ENCODE measurements around the gene U2AF1L4.

U2AF1L4 gene

DNA sequence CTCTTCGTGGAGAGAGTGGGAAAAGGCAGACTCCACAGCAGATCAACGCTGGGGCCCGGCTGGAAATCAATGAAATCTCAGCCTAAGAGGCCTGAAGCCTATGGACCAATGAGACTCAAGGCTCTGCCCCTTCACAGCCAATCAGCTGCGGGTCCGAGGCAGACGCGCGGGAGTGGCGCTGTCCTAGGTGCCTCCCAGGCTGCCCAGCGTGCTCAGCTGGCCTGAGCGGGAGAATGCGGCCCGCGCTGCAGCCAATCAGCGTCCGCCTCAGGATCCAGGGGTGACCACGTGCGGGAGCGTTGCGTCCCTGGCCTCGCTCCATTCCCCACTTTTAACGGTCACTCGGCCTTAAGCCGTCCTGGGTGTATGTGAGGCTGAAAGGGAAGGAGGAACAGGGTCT, 41.0 kb downstream of the U2AF1L4 start, which contains the start of gene ZBTB32:
ZBTB32 (plus strand) TSS at position 341 of the 400 bp plus-strand sequence. CDS start 10,069 bp downstream, outside the sequence.
- no peak for DNase-seq

DNA sequence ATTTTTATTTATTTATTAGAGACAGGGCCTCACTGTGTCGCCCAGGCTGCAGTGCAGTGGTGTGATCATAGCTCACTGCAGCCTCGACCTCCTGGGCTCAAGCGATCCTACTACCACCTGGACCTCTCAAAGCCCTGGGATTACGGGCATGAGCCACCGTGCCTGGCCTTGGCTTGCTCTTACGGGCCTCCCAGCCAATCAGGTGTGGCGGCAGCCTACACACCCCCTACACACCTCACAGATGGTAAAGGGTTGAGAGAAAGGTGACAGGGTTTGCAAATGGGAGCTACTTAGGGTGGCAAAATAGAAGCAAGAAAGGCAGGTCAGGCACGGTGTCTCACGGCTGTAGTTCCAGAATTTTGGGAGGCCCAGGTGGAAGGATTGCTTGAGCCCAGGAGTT, 41.9 kb downstream of the U2AF1L4 start:
- DNase-seq: no peak

DNA sequence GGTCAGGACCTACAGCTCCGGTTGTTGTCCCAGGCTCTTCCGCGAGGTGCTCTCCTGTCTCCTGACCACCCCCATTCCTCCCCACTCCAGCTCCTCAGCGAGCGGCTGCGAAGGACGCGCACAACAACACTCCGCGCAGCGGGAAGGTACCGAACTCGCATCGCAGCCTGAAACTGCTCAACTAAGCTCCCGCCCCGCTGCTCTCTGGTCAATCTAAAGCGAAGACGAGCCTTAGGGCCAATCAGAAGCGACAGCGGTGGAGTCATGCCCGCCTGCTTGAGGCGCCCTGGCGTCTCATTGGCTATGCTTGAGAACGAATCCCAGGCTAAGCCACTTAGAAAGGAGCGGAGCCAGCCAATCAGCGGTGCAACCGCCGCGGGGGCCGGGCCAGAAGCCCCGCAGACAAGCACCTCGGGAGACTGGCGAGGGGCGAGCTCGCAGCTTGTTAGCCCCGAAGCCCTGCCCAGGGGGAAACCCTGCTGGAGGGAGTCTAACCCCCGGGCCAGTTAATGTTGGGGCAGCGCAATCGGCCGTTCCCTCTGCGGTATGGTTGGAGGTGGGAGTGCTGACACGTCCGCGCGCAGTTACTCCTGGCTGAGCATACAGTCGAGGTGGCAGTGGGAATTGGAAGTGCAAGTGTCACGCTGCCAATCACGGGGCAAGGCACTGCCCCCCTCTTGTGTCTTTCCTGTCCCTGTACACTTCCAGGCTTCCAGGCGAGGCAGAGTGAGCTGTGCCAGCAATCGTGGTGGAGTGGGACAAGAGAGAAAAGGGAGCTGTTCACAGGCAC, 42.8 kb downstream of the U2AF1L4 start:
- peak; percentile 93 for DNase-seq

DNA sequence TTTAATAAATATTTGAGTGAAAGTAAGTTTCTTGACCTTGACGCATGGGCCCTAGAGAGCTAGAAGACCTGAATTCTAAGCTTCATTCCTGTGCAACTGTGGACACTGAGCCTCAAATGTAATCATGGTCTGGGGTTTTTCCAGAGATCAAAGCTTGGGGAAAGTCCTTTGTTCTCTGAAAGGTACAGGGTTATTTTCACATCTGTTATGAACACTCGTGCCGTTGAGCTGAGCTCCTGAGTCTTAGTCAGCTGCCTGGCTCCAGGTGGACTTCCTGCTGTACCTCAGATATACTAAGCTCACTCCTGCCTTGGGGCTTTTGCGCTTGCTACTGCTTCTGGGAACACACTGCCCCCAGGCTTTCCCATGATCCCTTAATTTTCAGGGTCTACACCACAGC, 48.4 kb downstream of the U2AF1L4 start:
- no peak for DNase-seq

DNA sequence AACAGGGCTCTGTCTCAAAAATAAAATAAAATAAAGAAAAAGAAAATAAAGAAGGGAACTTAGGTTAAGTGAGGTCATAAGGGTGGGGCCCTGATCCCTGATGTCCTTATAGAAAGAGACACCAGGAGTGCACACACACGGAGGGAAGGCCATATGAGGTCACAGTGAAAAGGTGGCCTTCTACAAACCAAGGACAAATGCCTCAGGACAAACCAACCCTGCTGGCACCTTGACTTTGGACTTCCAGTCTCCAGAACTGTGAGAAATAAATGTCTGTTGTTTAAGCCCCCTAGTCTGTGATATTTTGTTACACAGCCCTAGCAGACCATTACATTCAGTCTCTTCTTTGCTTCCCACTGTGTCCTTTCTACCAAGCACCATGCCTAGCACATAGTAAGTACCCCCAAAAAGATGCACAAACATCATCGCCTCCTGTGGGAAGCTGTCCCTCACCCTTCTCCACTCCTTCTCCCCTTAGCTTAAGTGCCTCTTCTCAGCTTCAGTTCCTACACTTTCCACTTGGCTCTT, 49.3 kb downstream of the U2AF1L4 start:
- no peak for DNase-seq

DNA sequence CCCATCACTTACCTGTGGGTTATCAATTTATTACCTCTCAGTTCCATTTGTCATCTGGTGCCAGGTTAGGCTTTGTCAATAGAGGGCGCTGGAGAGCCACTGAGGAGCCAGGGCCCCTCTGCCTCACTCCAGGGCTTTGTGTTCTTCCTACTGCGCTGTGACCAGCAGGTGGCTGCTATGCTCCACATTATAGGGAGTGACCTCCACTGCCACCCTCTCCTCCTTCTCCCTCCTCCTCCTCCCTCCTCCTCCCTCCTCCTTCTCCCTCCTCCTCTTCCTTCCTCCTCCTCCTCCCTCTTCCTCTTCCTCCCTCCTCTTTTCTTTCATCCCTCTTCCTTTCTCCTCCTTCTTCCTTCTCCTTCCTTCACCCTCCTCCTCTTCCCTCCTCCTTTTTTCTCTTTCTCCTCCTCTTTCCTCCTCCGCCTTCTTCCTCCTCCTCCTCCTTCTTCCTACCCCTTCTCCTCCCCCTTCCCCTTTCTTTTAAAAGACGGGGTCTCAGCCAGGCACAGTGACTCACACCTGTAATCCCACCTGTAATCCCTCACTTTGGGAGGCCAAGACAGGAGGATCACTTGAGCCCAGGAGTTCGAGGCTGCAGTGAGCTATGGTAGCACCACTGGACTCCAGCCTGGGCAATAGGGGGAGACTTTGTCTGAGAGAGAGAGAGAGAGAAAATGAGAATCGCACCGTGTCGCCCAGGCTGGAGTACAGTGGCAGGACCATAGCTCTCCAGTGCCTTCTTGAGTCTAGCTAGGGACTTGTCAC, 51.2 kb downstream of the U2AF1L4 start:
- peak; percentile 92 for DNase-seq

DNA sequence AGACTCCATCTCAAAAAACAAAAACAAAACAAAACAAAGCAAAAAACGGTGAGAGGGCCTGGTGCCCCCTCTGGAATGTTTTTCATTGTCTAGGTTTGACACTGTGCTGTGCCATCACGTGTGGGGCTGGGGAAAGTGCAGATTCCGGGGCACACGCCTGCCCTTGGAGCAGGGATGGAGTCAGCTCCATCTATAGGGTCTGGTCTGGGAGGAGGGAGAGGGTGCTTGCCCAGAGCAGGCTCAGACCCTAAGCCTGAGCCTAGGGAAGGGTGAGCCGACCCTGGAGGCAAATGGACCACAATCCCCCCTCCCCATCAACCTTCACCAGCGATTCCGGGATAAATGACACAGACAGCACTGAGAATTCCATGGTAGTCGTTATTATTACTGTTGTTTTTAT, 51.8 kb downstream of the U2AF1L4 start:
- DNase-seq: no peak

Data from CD4-positive, alpha-beta T cell treated with Interleukin-6 for 4 hours (primary cell).